ENCODE results near the gene LYSMD2. TPM values are rescaled to one million over a fixed set of nuclear protein-coding genes. Genes with fewer than 3 reads are reported as not detected.

The LYSMD2 gene
- total RNA-seq, 1 donor from 2014 or later, result not detected

DNA sequence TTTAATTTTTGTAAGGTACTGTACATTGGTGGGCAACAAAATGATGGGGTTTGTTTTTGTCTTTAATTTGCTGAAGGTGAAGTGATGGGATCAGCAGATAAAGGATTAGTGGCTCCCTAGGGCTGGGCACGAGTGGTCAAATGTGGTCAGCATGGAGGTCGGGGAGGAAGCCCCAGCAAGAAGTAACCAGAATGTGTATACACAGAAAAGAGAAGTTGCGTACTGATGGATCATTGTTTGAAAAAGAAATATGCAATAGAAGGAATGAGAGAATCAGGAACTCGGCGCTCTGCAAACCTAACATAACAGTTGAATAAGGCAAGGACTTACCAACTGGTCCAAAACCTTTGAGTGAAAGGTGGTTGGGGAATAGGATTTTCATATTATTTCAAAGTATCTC is 15.4 kb upstream of the LYSMD2 start:
- peak overlapping the region; percentile 84 for H3K4me2 ChIP-seq
- peaks cover 70% of the 10 kb centered on the region for H3K27me3 ChIP-seq

DNA sequence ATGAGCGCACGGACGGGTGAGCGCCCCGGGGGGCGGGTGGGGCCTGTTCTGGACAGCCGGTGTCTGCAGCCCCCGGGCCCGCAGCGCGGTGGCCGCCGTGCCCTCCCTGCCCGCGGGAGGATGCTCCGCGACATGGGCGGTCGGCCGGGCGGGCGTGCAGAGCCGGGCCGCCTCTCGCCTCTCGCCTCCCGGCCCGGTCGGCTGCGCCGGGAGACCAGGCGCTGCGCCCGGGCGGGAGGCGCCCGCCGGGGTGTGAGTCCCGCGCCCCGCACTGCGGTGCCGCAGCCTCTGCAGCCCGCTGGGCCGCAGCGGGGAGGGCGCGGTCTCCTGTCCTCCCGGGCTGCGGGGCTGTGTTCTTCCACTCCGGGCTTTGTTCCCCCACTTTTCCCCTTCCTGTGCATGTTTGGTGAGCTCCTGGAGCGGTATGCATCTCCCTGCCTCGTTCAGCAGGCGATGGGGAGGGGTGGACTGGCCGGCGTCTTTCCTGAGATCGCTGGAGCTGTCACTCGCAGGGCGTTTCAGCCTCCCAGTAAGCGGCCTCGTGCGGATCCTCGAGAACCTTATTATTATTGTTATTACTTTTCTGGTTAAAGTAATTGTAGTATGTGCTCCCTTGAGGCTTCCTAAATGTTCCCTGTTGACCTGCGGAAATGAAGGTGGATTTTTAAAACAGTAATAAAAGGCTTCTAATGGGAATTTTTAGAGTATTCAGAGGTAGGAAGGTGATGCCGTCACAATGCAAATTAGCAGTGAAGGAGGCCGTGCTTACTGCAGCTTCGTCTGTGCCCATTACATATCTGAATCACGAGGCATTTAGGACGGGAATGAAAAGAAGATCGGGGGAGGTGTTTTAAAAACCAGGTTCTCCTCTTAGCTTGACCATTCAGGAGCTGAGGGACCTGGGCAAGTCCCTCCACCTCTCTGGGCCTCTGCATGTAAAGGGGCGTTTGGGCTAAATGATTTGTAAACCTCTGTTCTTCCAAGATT is 14.5 kb upstream of the LYSMD2 start:
- H3K9me3 ChIP-seq (ENCODE audit: low read depth), result no peaks in the 10 kb centered on the region
- peak overlapping the region; percentile 84 for H3K4me2 ChIP-seq
- H3K27me3 ChIP-seq, result peaks cover 79% of the 10 kb centered on the region
- peaks cover 7% of the 10 kb centered on the region for H3F3A ChIP-seq (ENCODE audit: low read depth)
- H3K4me1 ChIP-seq, result no peaks in the 10 kb centered on the region
- Mint-ChIP-seq H3K36me3 (no peaks in the 10 kb centered on the region), H3K4me1 (peaks cover 10% of the 10 kb centered on the region), H3K27ac (no peak overlapping the region), H3K4me3 (peak overlapping the region; percentile 92), H3K27me3 (ENCODE audit: insufficient read depth, low read depth) (peaks cover 29% of the 10 kb centered on the region), H3K9me3 (peaks cover 2% of the 10 kb centered on the region)
- TF ChIP-seq EZH2phosphoT487 (IDR thresholded peaks at IDR 0.05) (no peak), EZH2 (IDR thresholded peaks at IDR 0.05) (no peak)
- TF ChIP-seq, protein P1, sequence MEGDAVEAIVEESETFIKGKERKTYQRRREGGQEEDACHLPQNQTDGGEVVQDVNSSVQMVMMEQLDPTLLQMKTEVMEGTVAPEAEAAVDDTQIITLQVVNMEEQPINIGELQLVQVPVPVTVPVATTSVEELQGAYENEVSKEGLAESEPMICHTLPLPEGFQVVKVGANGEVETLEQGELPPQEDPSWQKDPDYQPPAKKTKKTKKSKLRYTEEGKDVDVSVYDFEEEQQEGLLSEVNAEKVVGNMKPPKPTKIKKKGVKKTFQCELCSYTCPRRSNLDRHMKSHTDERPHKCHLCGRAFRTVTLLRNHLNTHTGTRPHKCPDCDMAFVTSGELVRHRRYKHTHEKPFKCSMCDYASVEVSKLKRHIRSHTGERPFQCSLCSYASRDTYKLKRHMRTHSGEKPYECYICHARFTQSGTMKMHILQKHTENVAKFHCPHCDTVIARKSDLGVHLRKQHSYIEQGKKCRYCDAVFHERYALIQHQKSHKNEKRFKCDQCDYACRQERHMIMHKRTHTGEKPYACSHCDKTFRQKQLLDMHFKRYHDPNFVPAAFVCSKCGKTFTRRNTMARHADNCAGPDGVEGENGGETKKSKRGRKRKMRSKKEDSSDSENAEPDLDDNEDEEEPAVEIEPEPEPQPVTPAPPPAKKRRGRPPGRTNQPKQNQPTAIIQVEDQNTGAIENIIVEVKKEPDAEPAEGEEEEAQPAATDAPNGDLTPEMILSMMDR (IDR thresholded peaks at IDR 0.05), result no peak
- H3K79me2 ChIP-seq (ENCODE audit: low read depth), result no peaks in the 10 kb centered on the region
- no peak overlapping the region for H3K9ac ChIP-seq
- H3K36me3 ChIP-seq, result no peaks in the 10 kb centered on the region
- H3K4me3 ChIP-seq, result peak overlapping the region; percentile 79
- no peak overlapping the region for H3K27ac ChIP-seq
- peak overlapping the region; percentile 99 for H2AFZ ChIP-seq (replicated peaks)
- no peaks in the 10 kb centered on the region for H4K20me1 ChIP-seq (ENCODE audit: low read depth)
- peak; percentile 63 for DNase-seq (ENCODE audit: low spot score)

More for the DNA sequence above, 15.4 kb upstream of the LYSMD2 start:
- Mint-ChIP-seq H3K36me3 (no peaks in the 10 kb centered on the region), H3K27ac (no peak overlapping the region), H3K4me3 (peak overlapping the region; percentile 92), H3K4me1 (peaks cover 12% of the 10 kb centered on the region), H3K9me3 (peaks cover 2% of the 10 kb centered on the region), H3K27me3 (ENCODE audit: insufficient read depth, low read depth) (peaks cover 28% of the 10 kb centered on the region)
- Histone ChIP-seq H3K9ac (no peak overlapping the region), H3F3A (ENCODE audit: low read depth) (peaks cover 7% of the 10 kb centered on the region), H3K79me2 (ENCODE audit: low read depth) (no peaks in the 10 kb centered on the region), H3K4me1 (no peaks in the 10 kb centered on the region), H3K9me3 (ENCODE audit: low read depth) (no peaks in the 10 kb centered on the region), H3K27ac (no peak overlapping the region), H2AFZ (replicated peaks) (no peak overlapping the region), H3K36me3 (no peaks in the 10 kb centered on the region), H3K4me3 (no peak overlapping the region), H4K20me1 (ENCODE audit: low read depth) (no peaks in the 10 kb centered on the region)
- no peak for TF ChIP-seq EZH2phosphoT487 (IDR thresholded peaks at IDR 0.05)
- TF ChIP-seq, protein P1 (IDR thresholded peaks at IDR 0.05), result no peak
- TF ChIP-seq EZH2 (IDR thresholded peaks at IDR 0.05), result no peak
- no peak for DNase-seq (ENCODE audit: low spot score)

DNA sequence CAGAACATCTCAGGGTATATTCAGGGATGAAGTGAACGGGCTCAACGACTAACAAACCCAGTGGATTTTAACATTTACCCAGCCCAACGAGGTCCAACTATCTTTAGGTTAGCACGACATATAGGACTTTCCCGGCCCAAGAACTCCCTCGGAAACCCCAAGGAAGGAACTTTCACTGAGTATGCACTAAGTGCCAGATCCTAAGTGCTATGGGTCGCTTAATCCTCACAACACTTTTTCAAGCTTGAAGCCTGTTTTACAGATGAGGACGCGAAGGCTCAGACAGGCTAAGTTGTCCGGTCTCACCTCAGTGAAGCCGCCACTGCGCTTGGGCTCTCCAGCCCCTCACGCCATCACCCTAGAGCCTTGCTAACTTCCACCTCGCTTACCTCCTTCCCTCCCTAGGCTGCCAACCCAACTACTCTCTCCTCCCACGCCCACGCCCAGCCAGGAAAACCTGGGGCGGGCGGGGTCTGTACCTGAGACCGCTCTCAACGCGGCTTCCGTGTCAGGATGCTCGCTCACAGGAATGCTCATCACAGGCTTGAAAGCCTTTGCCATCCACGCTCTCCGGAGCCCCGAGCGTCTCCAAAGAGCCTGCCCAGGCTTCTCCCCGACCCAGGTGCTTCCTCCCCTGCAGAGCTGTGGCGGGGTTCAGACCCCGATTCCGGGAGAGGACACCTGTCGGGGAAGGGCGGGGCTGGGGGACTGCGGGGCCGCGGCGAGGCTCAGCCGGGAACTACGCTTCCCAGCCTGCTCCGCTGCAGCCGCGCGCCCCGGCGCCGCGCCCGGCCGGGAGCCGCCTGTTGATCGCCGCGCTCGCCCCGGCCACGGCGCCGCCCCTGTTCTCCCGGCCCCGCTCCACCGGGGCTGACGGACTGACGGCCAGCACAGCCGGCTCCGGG is 13.6 kb upstream of the LYSMD2 start, which contains the start of gene TMOD2:
TMOD2 (plus strand) TSS at position 806 of the 905 bp plus-strand sequence. CDS start 14,845 bp downstream, outside the sequence.
- Mint-ChIP-seq H3K36me3 (no peaks in the 10 kb centered on the region), H3K4me1 (peaks cover 10% of the 10 kb centered on the region), H3K27me3 (ENCODE audit: insufficient read depth, low read depth) (peaks cover 29% of the 10 kb centered on the region), H3K27ac (no peak within 1 kb of the TSS), H3K4me3 (peak within 1 kb of the TSS; percentile 92), H3K9me3 (peaks cover 2% of the 10 kb centered on the region)
- H3K27me3 ChIP-seq, result peaks cover 89% of the 10 kb centered on the region
- H3F3A ChIP-seq (ENCODE audit: low read depth), result peaks cover 7% of the 10 kb centered on the region
- peak; percentile 76 for DNase-seq (ENCODE audit: low spot score)
- peak within 1 kb of the TSS; percentile 99 for H2AFZ ChIP-seq (replicated peaks)
- no peaks in the 10 kb centered on the region for H4K20me1 ChIP-seq (ENCODE audit: low read depth)
- no peak within 1 kb of the TSS for H3K9ac ChIP-seq
- no peaks in the 10 kb centered on the region for H3K79me2 ChIP-seq (ENCODE audit: low read depth)
- H3K9me3 ChIP-seq (ENCODE audit: low read depth), result no peaks in the 10 kb centered on the region
- H3K4me3 ChIP-seq, result peak within 1 kb of the TSS; percentile 79
- H3K27ac ChIP-seq, result no peak within 1 kb of the TSS
- H3K36me3 ChIP-seq, result no peaks in the 10 kb centered on the region
- peak within 1 kb of the TSS; percentile 84 for H3K4me2 ChIP-seq
- no peaks in the 10 kb centered on the region for H3K4me1 ChIP-seq
- TF ChIP-seq, protein P1 (IDR thresholded peaks at IDR 0.05), result no peak
- TF ChIP-seq EZH2phosphoT487 (IDR thresholded peaks at IDR 0.05) (peak; percentile 91), EZH2 (IDR thresholded peaks at IDR 0.05) (peak; percentile 85)

All from neural progenitor cell (in vitro differentiated cells).